NCI-H1105 (cell line): ENCODE results near the gene FAM13A.
A peak's percentile ranks its signal among the peaks of the same experiment; 100 is the strongest.

ENCODE experiments used
- DNase-seq: peaks from one replicate; lab custom pipeline; 2025; lab: John Stamatoyannopoulos, UW

The FAM13A gene

DNA sequence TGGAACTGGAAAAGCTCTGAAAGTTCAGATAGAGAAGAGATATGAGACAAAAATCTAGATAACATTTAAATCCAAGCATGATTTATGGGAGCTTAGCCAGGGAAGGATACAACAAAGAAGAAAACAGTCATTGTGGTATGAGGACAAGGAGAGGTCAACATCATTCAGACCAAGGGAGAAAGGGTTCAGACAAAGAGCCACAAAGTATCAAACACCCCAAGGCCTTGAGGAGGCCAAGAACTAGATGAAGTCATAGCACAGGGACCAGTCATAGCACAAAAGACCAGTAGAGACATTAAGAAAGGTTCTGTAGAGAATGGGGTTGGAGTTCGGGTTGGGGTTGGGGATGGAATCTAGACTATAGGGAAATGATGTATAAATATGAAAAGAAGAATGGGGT lies 282.0 kb downstream of the FAM13A start:
- no peak for DNase-seq

GRCh38 chr4:88771883-88772450 lies 285.0 kb downstream of the FAM13A start:
- no peak for DNase-seq

GRCh38 chr4:88765729-88766128 lies 291.3 kb downstream of the FAM13A start:
- no peak for DNase-seq

- DNase-seq, result no peak
Observed at GRCh38 chr4:88763075-88763474, 293.9 kb downstream of the FAM13A start.

GRCh38 chr4:88761861-88762523 lies 295.0 kb downstream of the FAM13A start:
- no peak for DNase-seq

- DNase-seq, result no peak
Observed at GRCh38 chr4:88761342-88761741, 295.6 kb downstream of the FAM13A start.

- DNase-seq, result no peak
Observed at GRCh38 chr4:88759895-88760290, 297.1 kb downstream of the FAM13A start.

- peak; percentile 51 for DNase-seq
Observed at GRCh38 chr4:88759039-88759894, 297.7 kb downstream of the FAM13A start.

GRCh38 chr4:88758264-88758663 lies 298.7 kb downstream of the FAM13A start:
- no peak for DNase-seq

GRCh38 chr4:88757776-88758175 lies 299.2 kb downstream of the FAM13A start:
- DNase-seq, result no peak

GRCh38 chr4:88757067-88757466 lies 299.9 kb downstream of the FAM13A start:
- no peak for DNase-seq

DNA sequence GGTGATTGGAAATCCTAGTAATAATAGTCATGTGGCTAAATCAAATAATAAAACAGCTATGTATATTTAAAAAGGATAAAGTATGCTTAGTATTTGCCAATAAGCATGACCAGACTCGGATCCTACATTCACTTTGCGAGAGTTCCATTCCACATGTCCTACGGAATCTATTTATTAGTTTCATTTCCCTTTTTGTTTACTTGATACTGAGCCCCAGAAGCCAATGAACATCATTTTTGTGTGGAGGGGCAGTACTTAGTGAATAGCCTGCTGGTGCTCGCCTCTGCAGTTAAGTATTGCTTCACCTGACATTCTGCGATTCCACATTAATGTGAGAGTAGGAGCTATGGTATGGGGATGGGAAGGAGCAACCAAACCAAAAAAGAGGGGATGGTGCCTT lies 300.8 kb downstream of the FAM13A start:
- no peak for DNase-seq

DNA sequence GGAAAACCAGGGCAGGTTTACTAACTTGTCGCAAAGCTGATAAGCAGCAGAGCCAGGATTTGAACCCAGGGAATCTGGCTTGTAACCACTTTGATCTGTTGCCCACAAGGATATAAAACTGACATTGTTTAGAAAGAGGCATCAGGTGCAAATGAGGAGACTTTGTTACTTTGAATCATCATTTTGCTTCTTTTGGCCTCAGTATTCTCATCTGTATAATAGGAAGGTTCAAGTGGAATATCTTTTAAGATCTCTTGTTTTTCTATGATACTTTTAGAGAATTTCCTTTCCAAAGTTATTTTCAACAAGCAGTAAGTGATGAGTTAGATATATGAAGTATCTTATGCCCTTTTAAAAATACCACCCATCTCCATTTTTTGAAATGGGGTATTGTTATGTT lies 301.5 kb downstream of the FAM13A start:
- DNase-seq, result no peak

GRCh38 chr4:88754796-88755195 lies 302.2 kb downstream of the FAM13A start:
- DNase-seq, result no peak

DNA sequence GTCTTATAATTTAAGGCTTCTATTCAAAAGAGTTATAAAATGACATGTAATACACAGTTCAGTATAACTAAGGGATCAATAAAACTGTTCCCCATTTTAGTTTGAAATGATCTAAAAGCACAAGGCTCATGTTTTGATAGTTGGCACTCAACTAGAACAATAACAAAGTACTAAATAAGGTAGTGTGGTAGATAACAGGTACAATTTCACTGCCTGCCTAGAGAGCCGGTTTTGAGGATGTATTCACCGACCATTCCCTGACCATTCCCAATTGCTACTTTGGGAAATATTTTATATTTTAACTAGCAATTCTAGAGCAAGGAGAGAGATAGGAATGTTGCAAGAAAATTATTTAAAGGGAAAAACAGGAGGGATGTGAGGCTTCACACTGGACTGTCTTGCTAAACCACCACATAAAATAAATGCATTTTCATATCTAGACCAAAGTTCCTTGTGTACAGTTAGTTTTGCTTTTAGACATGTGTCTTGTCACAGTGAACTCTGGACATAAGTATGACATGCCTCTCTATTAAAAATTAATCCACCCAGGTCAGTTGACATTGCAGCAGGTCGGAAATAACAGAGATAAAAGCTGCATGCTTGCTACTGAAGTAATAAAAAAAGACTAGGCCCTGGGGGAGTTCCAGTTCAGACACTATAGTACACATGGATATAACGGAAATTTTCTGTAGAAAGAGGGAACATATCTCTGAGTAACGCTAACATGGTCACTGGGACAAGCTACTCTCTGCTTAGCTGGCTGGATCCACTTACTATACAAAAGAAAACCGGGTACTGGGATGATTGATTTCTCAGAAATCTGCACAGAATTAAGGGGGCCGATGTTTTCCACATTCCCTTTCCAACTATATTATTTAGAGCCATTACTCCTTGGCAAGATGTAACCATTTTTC lies 303.1 kb downstream of the FAM13A start:
- DNase-seq, result no peak

DNA sequence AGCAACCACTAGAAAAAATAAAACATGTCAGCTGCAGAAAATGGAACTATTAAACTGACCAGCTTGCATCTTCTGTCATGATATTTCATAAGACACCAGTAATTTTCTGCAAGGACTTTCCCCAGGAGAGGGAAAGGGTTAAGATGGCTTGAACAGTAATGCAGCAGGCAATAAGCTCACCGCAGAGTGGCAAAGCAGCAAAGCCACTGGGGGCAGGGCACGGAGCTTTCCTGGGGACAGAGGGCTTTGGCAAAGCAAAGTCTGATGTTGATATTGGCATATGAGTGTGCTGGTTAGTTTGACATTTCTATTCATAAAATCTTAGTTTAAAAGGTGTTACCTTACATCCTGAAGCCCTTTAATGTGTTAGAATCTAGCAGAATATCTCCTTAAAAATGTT lies 304.2 kb downstream of the FAM13A start:
- no peak for DNase-seq

- no peak for DNase-seq
Observed at GRCh38 chr4:88752076-88752463, 304.9 kb downstream of the FAM13A start.

DNA sequence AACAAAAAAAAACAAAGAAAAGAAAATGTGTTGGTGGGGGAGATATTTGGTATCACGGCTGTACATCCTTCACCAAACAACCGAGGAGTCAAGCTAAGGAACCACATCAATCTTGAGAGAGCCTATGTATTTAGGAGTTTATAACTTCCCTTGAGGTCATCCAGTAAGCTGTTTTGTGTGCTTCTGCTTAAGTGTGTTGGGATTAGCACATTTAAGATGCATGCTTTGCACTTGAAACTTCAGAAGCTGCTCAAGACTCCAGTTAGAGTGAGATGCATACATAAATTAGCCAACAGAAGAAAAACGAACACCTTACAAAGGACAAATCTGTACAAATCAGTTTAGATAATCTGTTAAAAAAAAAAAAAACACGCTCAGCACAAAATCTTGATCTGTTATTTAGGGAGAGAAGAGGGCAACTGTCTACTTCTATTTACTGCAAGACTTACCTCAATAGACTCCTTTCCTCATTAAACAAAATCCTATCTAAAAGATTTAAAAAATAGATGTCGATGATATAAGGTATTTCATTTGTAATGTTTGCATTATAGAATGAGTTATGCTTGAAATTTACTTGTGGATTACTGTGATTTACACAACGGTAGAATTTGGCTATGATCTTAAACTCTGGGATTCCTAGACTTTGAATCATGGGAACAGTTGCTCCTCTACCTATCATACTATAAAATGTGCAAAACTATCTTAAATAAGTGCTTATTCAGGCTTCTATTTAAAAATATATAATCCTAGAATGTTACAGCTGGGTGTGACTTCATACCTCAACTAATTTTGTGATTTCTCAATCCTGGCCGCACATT lies 305.5 kb downstream of the FAM13A start:
- DNase-seq, result no peak

GRCh38 chr4:88750369-88750768 lies 306.6 kb downstream of the FAM13A start:
- DNase-seq, result no peak

DNA sequence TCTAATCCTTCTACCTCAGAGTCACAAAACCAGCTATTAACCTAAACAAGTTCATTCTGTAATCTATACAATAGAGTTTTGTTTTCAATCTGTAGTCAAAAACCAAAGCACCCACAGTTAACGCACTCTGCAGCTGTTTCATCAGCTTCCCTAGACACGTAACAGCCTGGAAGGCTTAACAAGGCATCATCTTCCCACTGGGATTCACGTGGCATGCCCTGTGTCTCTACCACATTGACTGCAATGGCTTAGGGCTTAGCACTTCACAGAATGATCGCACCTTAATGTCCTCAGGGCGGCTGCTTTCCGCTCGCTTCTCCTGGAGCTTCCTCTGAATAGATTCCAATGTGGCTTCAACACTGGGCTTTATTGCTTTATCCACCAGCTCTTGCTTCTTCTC lies 309.6 kb downstream of the FAM13A start:
- no peak for DNase-seq

DNA sequence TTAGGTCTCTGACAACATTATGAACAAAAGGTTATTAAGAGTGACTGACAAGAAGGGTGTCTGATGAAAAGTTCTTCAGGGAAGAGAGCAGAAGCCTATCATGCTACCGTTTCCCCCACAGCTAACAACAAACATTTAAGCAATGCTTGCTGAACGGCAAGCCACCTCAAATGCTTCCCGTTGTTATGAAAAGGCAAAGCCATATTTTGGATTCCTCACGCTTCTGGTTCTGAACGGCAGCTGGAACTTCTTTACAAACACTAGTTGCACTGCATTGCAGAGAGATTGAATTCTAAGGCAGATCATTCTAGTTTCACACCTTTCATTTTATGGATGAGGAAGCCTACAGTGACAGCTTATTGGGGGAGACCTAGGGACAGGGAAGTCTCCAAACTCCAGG lies 310.8 kb downstream of the FAM13A start:
- DNase-seq, result no peak
